Thoracic aorta (tissue), 2 donors: Measurements from ENCODE around the gene GYG1. TPM values are rescaled to one million over a fixed set of nuclear protein-coding genes. Genes with fewer than 3 reads are reported as not detected.
A peak's percentile ranks its signal among the peaks of the same experiment; 100 is the strongest.

Experiments used
- ATAC-seq: fragments of 150-250 bp; one replicate; pipeline ENCODE4 v1.8.0; 2017; ENCODE audit warnings: low read depth; ENCODE audit not compliant: insufficient number of reproducible peaks, low FRiP score
- DNase-seq: peaks from one replicate; pipeline ENCODE4 v3.0.0-alpha.2; 2020; ENCODE audit warnings: low spot score
- H3K27ac ChIP-seq, 2 donors: fragments of 200-600 bp; sonication (generic); 1 replicate in 1 of 2; 2 replicates in 1 of 2; pipeline ENCODE4 v1.5.1; 2016; ENCODE audit warnings: mild to moderate bottlenecking in 2 of 2, moderate library complexity in 2 of 2
- H3K27me3 ChIP-seq: fragments of 200-600 bp; sonication (generic); replicated peaks from 2 replicates; pipeline ENCODE4 v1.6.0; 2016; ENCODE audit warnings: mild to moderate bottlenecking; ENCODE audit not compliant: insufficient read depth
- H3K36me3 ChIP-seq: fragments of 200-600 bp; sonication (generic); one replicate; pipeline ENCODE4 v1.5.1; 2016
- H3K4me1 ChIP-seq, 2 donors: fragments of 200-600 bp; sonication (generic); 1 replicate in 1 of 2; 2 replicates in 1 of 2; pipeline versions ENCODE4 v1.5.1 to v1.6.0; 2016; ENCODE audit warnings: low read depth in 2 of 2, mild to moderate bottlenecking in 1 of 2; ENCODE audit not compliant: control insufficient read depth in 1 of 2
- H3K4me3 ChIP-seq: fragments of 200-600 bp; sonication (generic); 2 replicates; pipeline ENCODE4 v1.5.1; 2016; ENCODE audit warnings: mild to moderate bottlenecking
- H3K9me3 ChIP-seq: fragments of 200-600 bp; sonication (generic); 2 replicates; pipeline ENCODE4 v1.5.1; 2016
- CTCF ChIP-seq: fragments of 200-600 bp; sonication (generic); IDR thresholded peaks from one replicate; pipeline ENCODE4 v1.5.1; 2019; ENCODE audit warnings: antibody characterized with exemption
- total RNA-seq, 2 donors: library from RNA; depleted of rRNA; stranded (reverse); fragments of >200 nt; gene quantifications; one replicate each; pipeline versions ENCODE4 v1.1.0 to v1.2.3, GENCODE V29; 2016

GYG1 gene
- total RNA-seq, 2 donors from 2014 or later, result 72.6 to 89.5 TPM

DNA sequence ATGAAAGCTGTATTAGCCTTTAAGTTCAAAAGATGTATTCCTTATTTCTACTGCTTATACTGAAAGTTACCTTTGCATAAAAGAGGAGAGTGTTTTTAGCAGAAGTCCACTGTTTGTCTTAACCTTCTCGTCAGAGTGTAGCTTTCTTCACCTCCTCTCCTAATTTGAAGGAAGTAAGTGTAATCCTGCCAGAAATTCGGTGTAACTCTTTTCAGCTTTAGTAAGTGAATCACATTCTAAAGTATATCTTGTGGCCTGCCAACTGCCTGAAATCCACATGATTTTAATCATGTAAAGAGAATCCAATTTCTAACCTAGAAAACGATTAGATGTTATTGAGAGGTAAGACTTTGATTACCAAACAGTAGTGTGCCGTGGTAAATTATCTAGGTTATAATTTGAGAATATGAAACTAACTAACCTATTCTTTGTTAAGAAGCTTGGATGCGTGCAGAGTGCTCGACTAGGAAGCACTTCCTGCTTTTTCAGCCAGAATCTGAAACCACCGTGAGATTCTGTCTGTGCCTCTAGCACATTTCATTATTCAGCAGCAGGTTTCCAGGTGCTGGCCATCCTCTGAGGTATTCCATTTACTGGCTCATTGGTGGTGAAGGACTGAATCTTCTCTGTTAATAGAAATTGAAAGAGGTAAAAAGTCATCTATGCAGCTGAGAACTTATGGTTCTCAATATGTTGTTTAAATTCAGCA lies 7.5 kb downstream of the GYG1 start:
- Histone ChIP-seq H3K27me3 (no peaks in the 10 kb centered on the region), H3K4me1 (peaks cover 12 to 29% of the 10 kb centered on the region in 2 donors), H3K36me3 (peaks cover 24% of the 10 kb centered on the region), H3K4me3 (peak overlapping the region; percentile 33), H3K9me3 (no peaks in the 10 kb centered on the region), H3K27ac (peak overlapping the region; percentile 13 to 68)
- no peak for DNase-seq
- no peak for ATAC-seq
- TF ChIP-seq CTCF, result no peak

GRCh38 chr3:148999806-149000205 lies 8.5 kb downstream of the GYG1 start:
- ATAC-seq (no peak), DNase-seq (no peak)
- H3K9me3 ChIP-seq, result no peaks in the 10 kb centered on the region
- no peak overlapping the region for H3K4me3 ChIP-seq
- H3K27ac ChIP-seq, result no peak overlapping the region
- no peak for TF ChIP-seq CTCF
- no peaks in the 10 kb centered on the region for H3K27me3 ChIP-seq
- peaks cover 20% of the 10 kb centered on the region for H3K36me3 ChIP-seq
- H3K4me1 ChIP-seq, result peaks cover 16 to 29% of the 10 kb centered on the region in 2 donors

DNA sequence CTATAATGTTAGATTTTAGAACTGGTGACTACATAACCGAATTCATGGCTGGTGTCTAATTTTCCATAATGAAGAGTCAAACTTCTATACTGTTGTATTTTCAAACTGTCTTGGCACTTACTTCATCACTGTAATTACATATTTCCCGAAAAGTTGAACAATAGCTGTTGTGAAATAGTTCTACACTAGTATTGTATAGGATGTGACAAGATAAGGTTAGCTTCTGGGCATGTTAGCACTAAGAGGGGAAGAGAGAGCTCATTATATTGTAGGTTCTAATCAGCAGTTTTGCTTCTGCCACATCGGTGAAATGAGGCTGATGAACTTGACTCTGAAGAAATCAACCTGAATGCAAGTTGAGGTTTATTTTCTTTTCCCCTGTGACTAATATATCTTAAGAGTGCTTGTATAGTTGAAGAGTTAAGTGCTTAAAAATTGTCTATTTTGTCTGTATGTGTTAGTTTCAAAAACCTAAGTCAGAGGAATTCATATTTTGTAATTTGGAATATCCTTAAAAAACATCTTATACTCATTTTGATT lies 8.9 kb downstream of the GYG1 start:
- ATAC-seq (no peak), DNase-seq (no peak)
- Histone ChIP-seq H3K27me3 (no peaks in the 10 kb centered on the region), H3K4me3 (no peak overlapping the region), H3K9me3 (no peaks in the 10 kb centered on the region), H3K36me3 (peaks cover 20% of the 10 kb centered on the region), H3K4me1 (peaks cover 16 to 29% of the 10 kb centered on the region in 2 donors), H3K27ac (no peak overlapping the region)
- no peak for TF ChIP-seq CTCF

- Histone ChIP-seq H3K36me3 (peaks cover 6% of the 10 kb centered on the region), H3K27me3 (no peaks in the 10 kb centered on the region), H3K9me3 (no peaks in the 10 kb centered on the region), H3K4me1 (peaks cover 16 to 35% of the 10 kb centered on the region in 2 donors), H3K4me3 (no peak overlapping the region), H3K27ac (no peak overlapping the region)
- ATAC-seq (no peak), DNase-seq (no peak)
- no peak for TF ChIP-seq CTCF
Observed at GRCh38 chr3:149001727-149002126, 10.4 kb downstream of the GYG1 start.

- Histone ChIP-seq H3K27ac (peak overlapping the region; percentile 53 to 61), H3K27me3 (no peaks in the 10 kb centered on the region), H3K4me3 (no peak overlapping the region), H3K9me3 (no peaks in the 10 kb centered on the region), H3K4me1 (peaks cover 7 to 26% of the 10 kb centered on the region in 2 donors), H3K36me3 (peaks cover 8% of the 10 kb centered on the region)
- DNase-seq (no peak), ATAC-seq (no peak)
- TF ChIP-seq CTCF, result no peak
Observed at GRCh38 chr3:149003653-149004305, 12.4 kb downstream of the GYG1 start.
